GM18867 (cell line): ENCODE measurements around the gene WDR37.
"Not testable (repeated sequence)": the region's sequence is repeated elsewhere in the genome, so short reads cannot be mapped to it uniquely, and the experiment has no call there.

Experiments used
- ATAC-seq: cut with Tn5 transposase; IDR thresholded peaks from one replicate; pipeline ENCODE4 v1.9.1; 2021; ENCODE audit warnings: mild to moderate bottlenecking, moderate library complexity; ENCODE audit not compliant: unreplicated experiment

The WDR37 gene

GRCh38 chr10:1101946-1102345 is 45.8 kb downstream of the WDR37 start:
- no peak for ATAC-seq

GRCh38 chr10:1102416-1102815 is 46.2 kb downstream of the WDR37 start:
- ATAC-seq = no peak

GRCh38 chr10:1102831-1103230 is 46.6 kb downstream of the WDR37 start:
- no peak for ATAC-seq

GRCh38 chr10:1103551-1103950 is 47.4 kb downstream of the WDR37 start:
- no peak for ATAC-seq

GRCh38 chr10:1104971-1105370 is 48.8 kb downstream of the WDR37 start:
- no peak for ATAC-seq

GRCh38 chr10:1107004-1107403 is 50.8 kb downstream of the WDR37 start:
- no peak for ATAC-seq

- ATAC-seq = no peak
Observed at GRCh38 chr10:1107679-1108078, 51.5 kb downstream of the WDR37 start.

GRCh38 chr10:1109795-1110673 is 53.8 kb downstream of the WDR37 start:
- ATAC-seq = peak; percentile 99

- ATAC-seq = no peak
Observed at GRCh38 chr10:1110674-1111119, 54.5 kb downstream of the WDR37 start.

- ATAC-seq = no peak
Observed at GRCh38 chr10:1114315-1114714, 58.1 kb downstream of the WDR37 start.

GRCh38 chr10:1114719-1115606 is 58.8 kb downstream of the WDR37 start:
- no peak for ATAC-seq

- no peak for ATAC-seq
Observed at GRCh38 chr10:1115607-1115955, 59.4 kb downstream of the WDR37 start.

GRCh38 chr10:1116051-1116450 is 59.9 kb downstream of the WDR37 start:
- no peak for ATAC-seq

GRCh38 chr10:1116696-1117280 is 60.6 kb downstream of the WDR37 start:
- ATAC-seq = no peak

- ATAC-seq = no peak
Observed at GRCh38 chr10:1117651-1118050, 61.5 kb downstream of the WDR37 start.

- not testable (repeated sequence) for ATAC-seq
Observed at GRCh38 chr10:1118318-1118717, 62.1 kb downstream of the WDR37 start.

GRCh38 chr10:1119027-1119426 is 62.8 kb downstream of the WDR37 start:
- no peak for ATAC-seq

GRCh38 chr10:1119501-1119900 is 63.3 kb downstream of the WDR37 start:
- ATAC-seq = no peak

GRCh38 chr10:1120306-1120705 is 64.1 kb downstream of the WDR37 start:
- ATAC-seq = no peak

GRCh38 chr10:1120801-1121211 is 64.6 kb downstream of the WDR37 start:
- ATAC-seq = no peak

- ATAC-seq = no peak
Observed at GRCh38 chr10:1121271-1121970, 65.2 kb downstream of the WDR37 start.
